ENCODE results near the gene ZNF564. TPM values are rescaled to one million over a fixed set of nuclear protein-coding genes. Genes with fewer than 3 reads are reported as not detected.

The ZNF564 gene
- total and polyA plus RNA-seq, 10 of the 15 experiments (the other 5 are each of a cell fraction or from before 2014, with no cell fraction given) = 1.5 to 8.9 (median 5.4) TPM

GRCh38 chr19:12494260-12494860 lies 56.9 kb downstream of the ZNF564 start:
- peaks cover 6% of the 10 kb centered on the region; the same call in 2 of the 3 replicates for H3K9me3 ChIP-seq (replicated peaks; ENCODE audit: control insufficient read depth, insufficient read depth, low read length)
- H3K27ac ChIP-seq (ENCODE audit: control insufficient read depth, insufficient read depth) = no peak overlapping the region
- intact Hi-C loops (cut with micrococcal nuclease; ENCODE audit: unreplicated experiment) (no loop called here), in situ Hi-C loops (cut with MboI) (no loop called here)
- H3K9ac ChIP-seq (ENCODE audit: control insufficient read depth, insufficient read depth, low read length) = no peak overlapping the region
- CTCF ChIA-PET = interaction anchor here (0.6 to 1.9 kb wide), 6 partner anchors 12 to 697 kb away, joined by 3 to 5 read pairs (median 4); no protein-coding TSS in a partner anchor
- DNase-seq (ENCODE audit: low read depth, low spot score) = no peak
- no peak overlapping the region for H3K4me3 ChIP-seq
- WGBS (ENCODE audit: insufficient coverage, insufficient replicate concordance, low lambda C conversion rate, missing lambda C conversion rate) = 68% methylated on average over 3 of the region's 3 CpGs
- no peaks in the 10 kb centered on the region for H3K36me3 ChIP-seq (ENCODE audit: control insufficient read depth in 2 of 2, insufficient read depth in 2 of 2, low read length in 1 of 2)
- SMC1A ChIA-PET (ENCODE audit: uncharacterized antibody, unreplicated experiment) = interaction anchor here (0.6 to 1.4 kb wide), 3 partner anchors 54 to 315 kb away, joined by 3 to 6 read pairs (median 5); partner anchors contain the start of genes ZNF442 and ZNF443
- peak overlapping the region; percentile 76 for H3K4me2 ChIP-seq (ENCODE audit: control insufficient read depth, insufficient read depth)
- no peaks in the 10 kb centered on the region for H3K4me1 ChIP-seq (ENCODE audit: control insufficient read depth, insufficient read depth, low read length)
- no TSS peak for BruUV-seq (replicated peaks)
- H4K20me1 ChIP-seq (ENCODE audit: control insufficient read depth, insufficient read depth) = no peaks in the 10 kb centered on the region
- no peaks in the 10 kb centered on the region for H3K79me2 ChIP-seq (ENCODE audit: control insufficient read depth, insufficient read depth, low read length)
- ATAC-seq = no peak
- POLR2A ChIA-PET = interaction anchor here (1.0 to 1.9 kb wide), 2 partner anchors 11 to 161 kb away, joined by 3 to 12 read pairs; partner anchors contain the start of gene ZNF563
- no peaks in the 10 kb centered on the region for H3K27me3 ChIP-seq (replicated peaks in 1 of 2; ENCODE audit: control insufficient read depth in 2 of 2, insufficient read depth in 2 of 2, low read length in 1 of 2)
- RAD21 ChIA-PET (ENCODE audit: unreplicated experiment) = interaction anchor here (1.3 to 1.5 kb wide), 3 partner anchors 12 to 432 kb away, joined by 3 to 5 read pairs (median 5); partner anchors contain the start of gene ZNF563
- peak overlapping the region; percentile 98; the same call in 1 of the 2 replicates for H2AFZ ChIP-seq (ENCODE audit: control insufficient read depth, low read depth, low read length)
- no peak for FAIRE-seq
- no peak for TF ChIP-seq E4F1 (IDR thresholded peaks at IDR 0.05; ENCODE audit: borderline replicate concordance, partially characterized antibody)
- TF ChIP-seq ATF2 (IDR thresholded peaks at IDR 0.05; ENCODE audit: low read length) = no peak
- TF ChIP-seq KAT2A (conservative IDR thresholded peaks at IDR 0.05; ENCODE audit: control insufficient read depth, low read depth, low read length) = no peak
- no peak for TF ChIP-seq ZBTB4 (CRISPR knock-in tag; IDR thresholded peaks at IDR 0.05)
- no peak for TF ChIP-seq CTCF (IDR thresholded peaks at IDR 0.05 in 2 of 3, conservative IDR thresholded peaks at IDR 0.05 in 1 of 3; ENCODE audit: control insufficient read depth in 2 of 3, extremely low read depth in 1 of 3, insufficient read depth in 1 of 3, low read depth in 3 of 3, low read length in 3 of 3)
- no peak for TF ChIP-seq SMAD1 (IDR thresholded peaks at IDR 0.05; ENCODE audit: low read depth, partially characterized antibody)
- TF ChIP-seq SMC3 (IDR thresholded peaks at IDR 0.05; ENCODE audit: borderline replicate concordance, low read length) = no peak
- TF ChIP-seq HSF1 (IDR thresholded peaks at IDR 0.05; ENCODE audit: low read depth, low read length) = no peak
- no peak for TF ChIP-seq RB1 (IDR thresholded peaks at IDR 0.05; ENCODE audit: borderline replicate concordance)

Measured in GM12878 (cell line).